ENCODE data around the gene KIAA1755. TPM values are rescaled to one million over a fixed set of nuclear protein-coding genes. Genes with fewer than 3 reads are reported as not detected.
A peak's percentile ranks its signal among the peaks of the same experiment; 100 is the strongest.

Gene KIAA1755
- total and polyA plus RNA-seq, 9 of the 15 experiments (the other 6 are each of a cell fraction or from before 2014, with no cell fraction given), result not detected

GRCh38 chr20:38165089-38165965, 95.2 kb downstream of the KIAA1755 start, which contains the start of gene TGM2 (continued):
- TF ChIP-seq NFYB (IDR thresholded peaks at IDR 0.05; ENCODE audit: extremely low read depth, insufficient read length) (no peak), NCOA1 (IDR thresholded peaks at IDR 0.05; ENCODE audit: low read depth) (no peak), NCOA6 (IDR thresholded peaks at IDR 0.05) (no peak), JUNB (CRISPR knock-in tag; conservative IDR thresholded peaks at IDR 0.05) (no peak), ZNF561 (CRISPR knock-in tag; conservative IDR thresholded peaks at IDR 0.05) (no peak), ZC3H11A (IDR thresholded peaks at IDR 0.05; ENCODE audit: low read depth, low read length) (no peak), CBX3 (IDR thresholded peaks at IDR 0.05; ENCODE audit: borderline replicate concordance in 1 of 2, low read length in 2 of 2) (peak in 1 of 2 experiments; percentile 42; a peak in 1 of 3 replicates), GATAD2A (IDR thresholded peaks at IDR 0.05) (no peak), TEAD1 (CRISPR knock-in tag; IDR thresholded peaks at IDR 0.05) (no peak), SLC30A9 (CRISPR knock-in tag; IDR thresholded peaks at IDR 0.05) (no peak), NCOA4 (IDR thresholded peaks at IDR 0.05; ENCODE audit: partially characterized antibody) (no peak), ZNF324 (CRISPR knock-in tag; IDR thresholded peaks at IDR 0.05) (no peak), ZBED1 (IDR thresholded peaks at IDR 0.05) (no peak), SIN3A (IDR thresholded peaks at IDR 0.05; ENCODE audit: borderline replicate concordance in 2 of 2, control insufficient read depth in 1 of 2, low read depth in 2 of 2, low read length in 2 of 2) (0 out of 4 replicates have a peak, but pooled peaks of 1 of the 2 experiments have one; percentile 46), FUS (optimal IDR thresholded peaks at IDR 0.05; ENCODE audit: low read depth, low read length) (no peak), ZFP30 (CRISPR knock-in tag; IDR thresholded peaks at IDR 0.05; ENCODE audit: borderline replicate concordance) (no peak), RNF2 (IDR thresholded peaks at IDR 0.05) (peak; percentile 30; the same call in 1 of the 2 replicates), ZNF184 (CRISPR knock-in tag; IDR thresholded peaks at IDR 0.05) (no peak), RBM34 (IDR thresholded peaks at IDR 0.05; ENCODE audit: borderline replicate concordance, insufficient read depth, low read length) (no peak), MAFG (tag; conservative IDR thresholded peaks at IDR 0.05) (no peak)
- TF ChIP-seq, protein P1, sequence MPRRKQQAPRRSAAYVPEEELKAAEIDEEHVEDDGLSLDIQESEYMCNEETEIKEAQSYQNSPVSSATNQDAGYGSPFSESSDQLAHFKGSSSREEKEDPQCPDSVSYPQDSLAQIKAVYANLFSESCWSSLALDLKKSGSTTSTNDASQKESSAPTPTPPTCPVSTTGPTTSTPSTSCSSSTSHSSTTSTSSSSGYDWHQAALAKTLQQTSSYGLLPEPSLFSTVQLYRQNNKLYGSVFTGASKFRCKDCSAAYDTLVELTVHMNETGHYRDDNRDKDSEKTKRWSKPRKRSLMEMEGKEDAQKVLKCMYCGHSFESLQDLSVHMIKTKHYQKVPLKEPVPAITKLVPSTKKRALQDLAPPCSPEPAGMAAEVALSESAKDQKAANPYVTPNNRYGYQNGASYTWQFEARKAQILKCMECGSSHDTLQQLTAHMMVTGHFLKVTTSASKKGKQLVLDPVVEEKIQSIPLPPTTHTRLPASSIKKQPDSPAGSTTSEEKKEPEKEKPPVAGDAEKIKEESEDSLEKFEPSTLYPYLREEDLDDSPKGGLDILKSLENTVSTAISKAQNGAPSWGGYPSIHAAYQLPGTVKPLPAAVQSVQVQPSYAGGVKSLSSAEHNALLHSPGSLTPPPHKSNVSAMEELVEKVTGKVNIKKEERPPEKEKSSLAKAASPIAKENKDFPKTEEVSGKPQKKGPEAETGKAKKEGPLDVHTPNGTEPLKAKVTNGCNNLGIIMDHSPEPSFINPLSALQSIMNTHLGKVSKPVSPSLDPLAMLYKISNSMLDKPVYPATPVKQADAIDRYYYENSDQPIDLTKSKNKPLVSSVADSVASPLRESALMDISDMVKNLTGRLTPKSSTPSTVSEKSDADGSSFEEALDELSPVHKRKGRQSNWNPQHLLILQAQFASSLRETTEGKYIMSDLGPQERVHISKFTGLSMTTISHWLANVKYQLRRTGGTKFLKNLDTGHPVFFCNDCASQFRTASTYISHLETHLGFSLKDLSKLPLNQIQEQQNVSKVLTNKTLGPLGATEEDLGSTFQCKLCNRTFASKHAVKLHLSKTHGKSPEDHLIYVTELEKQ (CRISPR knock-in tag; IDR thresholded peaks at IDR 0.05), result no peak
- TF ChIP-seq, protein P2, sequence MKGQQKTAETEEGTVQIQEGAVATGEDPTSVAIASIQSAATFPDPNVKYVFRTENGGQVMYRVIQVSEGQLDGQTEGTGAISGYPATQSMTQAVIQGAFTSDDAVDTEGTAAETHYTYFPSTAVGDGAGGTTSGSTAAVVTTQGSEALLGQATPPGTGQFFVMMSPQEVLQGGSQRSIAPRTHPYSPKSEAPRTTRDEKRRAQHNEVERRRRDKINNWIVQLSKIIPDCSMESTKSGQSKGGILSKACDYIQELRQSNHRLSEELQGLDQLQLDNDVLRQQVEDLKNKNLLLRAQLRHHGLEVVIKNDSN (CRISPR knock-in tag; IDR thresholded peaks at IDR 0.05), result no peak
- TF ChIP-seq, protein P3, sequence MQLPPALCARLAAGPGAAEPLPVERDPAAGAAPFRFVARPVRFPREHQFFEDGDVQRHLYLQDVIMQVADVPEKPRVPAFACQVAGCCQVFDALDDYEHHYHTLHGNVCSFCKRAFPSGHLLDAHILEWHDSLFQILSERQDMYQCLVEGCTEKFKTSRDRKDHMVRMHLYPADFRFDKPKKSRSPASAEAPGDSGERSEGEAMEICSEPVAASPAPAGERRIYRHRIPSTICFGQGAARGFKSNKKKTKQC (CRISPR knock-in tag; IDR thresholded peaks at IDR 0.05), result no peak
- TF ChIP-seq, protein P4, sequence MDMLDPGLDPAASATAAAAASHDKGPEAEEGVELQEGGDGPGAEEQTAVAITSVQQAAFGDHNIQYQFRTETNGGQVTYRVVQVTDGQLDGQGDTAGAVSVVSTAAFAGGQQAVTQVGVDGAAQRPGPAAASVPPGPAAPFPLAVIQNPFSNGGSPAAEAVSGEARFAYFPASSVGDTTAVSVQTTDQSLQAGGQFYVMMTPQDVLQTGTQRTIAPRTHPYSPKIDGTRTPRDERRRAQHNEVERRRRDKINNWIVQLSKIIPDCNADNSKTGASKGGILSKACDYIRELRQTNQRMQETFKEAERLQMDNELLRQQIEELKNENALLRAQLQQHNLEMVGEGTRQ (CRISPR knock-in tag; IDR thresholded peaks at IDR 0.05), result no peak

Data from K562 (cell line).